DOHH2 (cell line): Measurements from ENCODE around the gene WNT3A.

Source experiments
- H3F3A ChIP-seq: fragments of 200-600 bp; sonication (generic), shearing (Covaris generic); 2 replicates; pipeline ENCODE4 v1.6.0; 2016; ENCODE audit warnings: antibody characterized with exemption, mild to moderate bottlenecking; ENCODE audit not compliant: control insufficient read depth, insufficient read depth
- H3K27ac ChIP-seq: fragments of 200-600 bp; sonication (generic); 2 replicates; pipeline ENCODE4 v1.5.1; 2014; ENCODE audit warnings: low read depth, mild to moderate bottlenecking, low read length, moderate library complexity
- H3K27me3 ChIP-seq: fragments of 200-600 bp; sonication (generic); 2 replicates; pipeline ENCODE4 v1.6.1; 2014; ENCODE audit warnings: mild to moderate bottlenecking, low read length, mixed read lengths; ENCODE audit not compliant: control insufficient read depth
- H3K36me3 ChIP-seq: fragments of 200-600 bp; sonication (generic); 2 replicates; pipeline ENCODE4 v1.6.1; 2014; ENCODE audit warnings: mild to moderate bottlenecking, low read length, moderate library complexity, mixed read lengths; ENCODE audit not compliant: control insufficient read depth
- H3K4me1 ChIP-seq: fragments of 200-600 bp; sonication (generic); 2 replicates; pipeline ENCODE4 v1.6.1; 2014; ENCODE audit warnings: mild to moderate bottlenecking, low read length, mixed read lengths; ENCODE audit not compliant: control insufficient read depth
- H3K4me2 ChIP-seq: fragments of 200-600 bp; sonication (generic); 2 replicates; pipeline ENCODE4 v1.6.0; 2014; ENCODE audit warnings: mild to moderate bottlenecking, low read length, moderate library complexity
- H3K4me3 ChIP-seq: fragments of 200-600 bp; sonication (generic); 2 replicates; pipeline ENCODE4 v1.5.1; 2014; ENCODE audit warnings: mild to moderate bottlenecking, low read length, mixed read lengths
- H3K79me2 ChIP-seq: fragments of 200-600 bp; sonication (generic); 2 replicates; pipeline ENCODE4 v1.6.1; 2014; ENCODE audit warnings: mild to moderate bottlenecking, low read length, mixed read lengths; ENCODE audit not compliant: control insufficient read depth
- H3K9me2 ChIP-seq: fragments of 200-600 bp; sonication (generic); replicated peaks from 2 replicates; pipeline ENCODE4 v1.6.1; 2014; ENCODE audit warnings: mild to moderate bottlenecking, low read length, mixed read lengths; ENCODE audit not compliant: control insufficient read depth
- H3K9me3 ChIP-seq: fragments of 200-600 bp; sonication (generic); 2 replicates; pipeline ENCODE4 v1.6.1; 2014; ENCODE audit warnings: antibody characterized with exemption, low read length, mixed read lengths; ENCODE audit not compliant: control insufficient read depth, insufficient read depth
- H4K20me1 ChIP-seq: fragments of 200-600 bp; sonication (generic); 2 replicates; pipeline ENCODE4 v1.6.0; 2014; ENCODE audit warnings: low read depth, mild to moderate bottlenecking, antibody characterized with exemption, low read length, moderate library complexity; ENCODE audit not compliant: control insufficient read depth, insufficient read depth
- EZH2phosphoT487 ChIP-seq: fragments of 200-600 bp; sonication (generic); IDR thresholded peaks from 2 replicates; pipeline ENCODE4 v1.6.1; 2017; ENCODE audit warnings: borderline replicate concordance, mild to moderate bottlenecking, antibody characterized with exemption, low read length, moderate library complexity, mixed read lengths
- TF ChIP-seq, protein P1 (sequence below): fragments of 200-600 bp; sonication (generic); IDR thresholded peaks from one replicate; pipeline ENCODE4 v1.5.1; 2014; ENCODE audit warnings: antibody characterized with exemption, mild to moderate bottlenecking, low read depth, low read length; ENCODE audit not compliant: poor library complexity, severe bottlenecking

The WNT3A gene

DNA sequence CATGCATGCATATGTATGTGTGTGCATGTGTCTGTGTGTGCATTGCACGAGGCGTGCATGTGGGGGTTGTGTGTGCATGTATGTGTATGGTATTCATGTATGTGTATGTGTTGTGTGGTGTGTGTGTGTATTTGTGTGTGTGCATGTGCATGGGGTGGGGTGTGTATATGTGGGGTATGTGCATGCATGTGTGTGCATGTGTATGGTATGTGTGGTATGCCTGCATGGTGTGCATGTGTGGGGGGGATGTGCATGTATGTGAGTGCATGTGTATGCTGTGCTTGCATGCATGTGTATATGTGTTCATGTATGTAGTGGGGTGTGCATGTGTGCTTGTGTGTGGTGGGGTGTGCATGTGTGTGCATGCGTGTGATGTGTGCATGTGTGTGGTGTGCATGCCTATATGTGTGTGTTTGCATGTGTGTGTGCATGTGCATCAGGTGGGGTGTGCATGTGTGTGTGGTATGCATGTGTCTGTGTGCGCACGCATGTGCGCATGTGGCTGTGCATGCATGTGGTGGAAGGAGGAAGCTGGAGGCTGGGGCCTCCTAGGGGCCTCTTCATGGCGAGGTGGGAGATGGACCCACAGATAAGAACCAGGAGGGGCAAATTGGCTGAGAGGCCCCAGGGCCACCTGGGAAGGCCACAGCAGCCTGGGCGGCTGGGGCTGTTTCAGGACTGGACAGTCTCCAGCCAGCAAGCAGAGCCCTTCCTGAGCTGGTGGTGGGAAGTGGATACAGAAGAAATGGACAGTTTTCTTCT, 39.8 kb downstream of the WNT3A start:
- no peaks in the 10 kb centered on the region for H3K36me3 ChIP-seq
- no peak overlapping the region for H3K4me3 ChIP-seq
- H3K4me2 ChIP-seq: no peak overlapping the region
- H3F3A ChIP-seq: no peaks in the 10 kb centered on the region
- H4K20me1 ChIP-seq: no peaks in the 10 kb centered on the region
- H3K79me2 ChIP-seq: no peaks in the 10 kb centered on the region
- no peaks in the 10 kb centered on the region for H3K9me3 ChIP-seq
- peaks cover 8% of the 10 kb centered on the region for H3K27me3 ChIP-seq
- TF ChIP-seq EZH2phosphoT487: no peak
- TF ChIP-seq, protein P1, sequence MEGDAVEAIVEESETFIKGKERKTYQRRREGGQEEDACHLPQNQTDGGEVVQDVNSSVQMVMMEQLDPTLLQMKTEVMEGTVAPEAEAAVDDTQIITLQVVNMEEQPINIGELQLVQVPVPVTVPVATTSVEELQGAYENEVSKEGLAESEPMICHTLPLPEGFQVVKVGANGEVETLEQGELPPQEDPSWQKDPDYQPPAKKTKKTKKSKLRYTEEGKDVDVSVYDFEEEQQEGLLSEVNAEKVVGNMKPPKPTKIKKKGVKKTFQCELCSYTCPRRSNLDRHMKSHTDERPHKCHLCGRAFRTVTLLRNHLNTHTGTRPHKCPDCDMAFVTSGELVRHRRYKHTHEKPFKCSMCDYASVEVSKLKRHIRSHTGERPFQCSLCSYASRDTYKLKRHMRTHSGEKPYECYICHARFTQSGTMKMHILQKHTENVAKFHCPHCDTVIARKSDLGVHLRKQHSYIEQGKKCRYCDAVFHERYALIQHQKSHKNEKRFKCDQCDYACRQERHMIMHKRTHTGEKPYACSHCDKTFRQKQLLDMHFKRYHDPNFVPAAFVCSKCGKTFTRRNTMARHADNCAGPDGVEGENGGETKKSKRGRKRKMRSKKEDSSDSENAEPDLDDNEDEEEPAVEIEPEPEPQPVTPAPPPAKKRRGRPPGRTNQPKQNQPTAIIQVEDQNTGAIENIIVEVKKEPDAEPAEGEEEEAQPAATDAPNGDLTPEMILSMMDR: no peak
- H3K4me1 ChIP-seq: no peaks in the 10 kb centered on the region
- no peak overlapping the region for H3K27ac ChIP-seq
- no peaks in the 10 kb centered on the region for H3K9me2 ChIP-seq

DNA sequence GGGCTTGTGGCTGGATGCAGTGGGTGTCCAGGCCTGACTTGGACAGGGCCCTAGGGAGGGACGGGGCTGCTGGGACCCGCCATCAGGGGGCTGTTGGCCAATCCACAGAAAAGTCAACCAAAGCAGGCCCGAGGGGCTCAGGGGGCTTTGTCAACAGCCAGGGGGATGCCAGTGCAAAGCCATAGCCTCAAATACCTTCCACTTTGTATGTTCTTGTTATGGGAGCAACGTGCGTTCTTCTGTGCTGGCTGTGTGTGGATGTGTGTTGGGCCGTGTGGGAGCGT, 40.3 kb downstream of the WNT3A start:
- Histone ChIP-seq H3F3A (no peaks in the 10 kb centered on the region), H3K9me2 (no peaks in the 10 kb centered on the region), H3K27ac (no peak overlapping the region), H3K27me3 (peaks cover 8% of the 10 kb centered on the region), H4K20me1 (no peaks in the 10 kb centered on the region), H3K4me1 (no peaks in the 10 kb centered on the region), H3K79me2 (no peaks in the 10 kb centered on the region), H3K9me3 (no peaks in the 10 kb centered on the region), H3K36me3 (no peaks in the 10 kb centered on the region), H3K4me3 (no peak overlapping the region), H3K4me2 (no peak overlapping the region)
- TF ChIP-seq, protein P1: no peak
- TF ChIP-seq EZH2phosphoT487: no peak

DNA sequence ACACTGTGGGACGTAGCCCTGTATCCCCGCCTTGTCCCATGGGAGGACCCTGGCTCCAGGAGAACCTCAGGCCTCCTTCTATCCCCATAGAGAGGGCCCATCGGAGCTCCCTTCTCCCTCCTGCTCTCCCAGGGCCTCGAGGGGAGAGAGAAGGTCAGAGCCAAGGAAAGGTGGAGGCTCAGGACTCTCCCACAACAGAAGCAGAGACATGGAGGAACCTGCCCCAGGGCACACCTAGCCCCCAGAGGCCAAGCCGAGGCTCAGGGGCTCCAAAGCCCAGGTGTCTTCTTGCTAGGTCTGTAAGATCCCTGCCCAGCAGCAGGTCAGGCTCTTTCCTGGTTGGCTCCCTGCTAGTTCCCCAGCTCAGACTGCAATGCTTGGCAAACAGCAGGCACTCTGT, 41.3 kb downstream of the WNT3A start:
- Histone ChIP-seq H3K9me2 (no peaks in the 10 kb centered on the region), H3K36me3 (no peaks in the 10 kb centered on the region), H3F3A (no peaks in the 10 kb centered on the region), H3K9me3 (no peaks in the 10 kb centered on the region), H3K79me2 (no peaks in the 10 kb centered on the region), H3K4me2 (no peak overlapping the region), H4K20me1 (no peaks in the 10 kb centered on the region), H3K27me3 (peaks cover 6% of the 10 kb centered on the region), H3K4me1 (no peaks in the 10 kb centered on the region), H3K4me3 (no peak overlapping the region), H3K27ac (no peak overlapping the region)
- TF ChIP-seq EZH2phosphoT487: no peak
- TF ChIP-seq, protein P1: no peak
